ENCODE measurements around the gene SPAST. TPM values are rescaled to one million over a fixed set of nuclear protein-coding genes. Genes with fewer than 3 reads are reported as not detected.
"Not testable (repeated sequence)": the region's sequence is repeated elsewhere in the genome, so short reads cannot be mapped to it uniquely, and the experiment has no call there.

SPAST gene
- total RNA-seq, 1 donor from 2014 or later: 44.8 TPM

DNA sequence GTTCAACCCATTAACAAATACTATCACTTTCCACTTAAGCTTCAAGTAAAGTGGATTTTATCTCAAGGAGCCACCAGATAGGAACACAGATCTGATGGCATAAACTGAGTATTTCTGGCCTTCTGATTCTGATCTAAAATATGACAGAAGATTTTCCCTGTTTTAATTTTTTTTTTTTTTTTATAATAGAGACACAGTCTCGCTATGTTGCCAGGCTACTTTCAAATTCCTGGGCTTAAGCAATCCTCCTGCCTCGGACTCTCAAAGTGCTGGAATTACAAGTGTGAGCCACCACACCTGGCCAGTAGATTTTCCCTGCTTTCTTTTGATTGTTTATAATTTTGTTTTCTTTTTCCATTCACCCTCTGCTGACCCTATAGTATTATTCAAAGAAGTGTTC is 65.7 kb downstream of the SPAST start:
- DNase-seq: no peak

DNA sequence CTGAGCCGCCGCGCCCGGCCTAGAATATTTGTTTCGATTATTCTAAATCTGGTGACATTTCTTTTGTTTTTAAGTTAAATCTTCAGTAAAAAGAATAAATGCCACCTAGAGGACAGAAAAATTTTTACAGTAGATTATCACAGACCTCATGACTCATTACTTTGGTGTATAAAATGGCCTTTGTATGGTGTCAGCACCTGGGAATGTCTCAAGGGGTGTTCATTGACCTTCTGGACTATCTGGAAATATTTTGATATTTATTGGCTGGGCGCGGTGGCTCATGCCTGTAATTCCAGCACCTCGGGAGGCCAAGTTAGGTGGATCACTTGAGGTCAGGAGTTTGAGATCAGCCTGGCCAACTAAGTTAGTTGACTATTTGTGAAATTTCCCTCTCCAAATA is 72.1 kb downstream of the SPAST start:
- DNase-seq: peak; percentile 71

DNA sequence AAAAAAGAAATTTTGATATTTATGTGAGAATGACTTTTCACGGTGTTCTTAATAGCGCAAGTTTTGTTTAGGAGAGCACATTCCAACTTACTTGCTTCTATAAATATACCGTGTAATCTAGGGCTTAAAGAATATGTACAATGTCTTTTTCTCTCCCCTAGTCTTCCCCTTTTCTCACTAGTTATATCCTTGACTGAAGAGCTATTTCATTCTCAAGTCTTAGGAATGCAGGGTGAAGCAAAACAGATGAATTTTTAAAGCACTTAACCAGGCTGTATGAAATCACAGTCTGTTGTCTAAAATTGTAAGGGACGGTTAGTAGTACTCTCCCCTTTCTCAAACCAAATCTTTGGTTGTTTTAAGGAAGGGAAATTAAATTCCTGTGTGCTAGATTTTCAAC is 72.7 kb downstream of the SPAST start:
- no peak for DNase-seq

DNA sequence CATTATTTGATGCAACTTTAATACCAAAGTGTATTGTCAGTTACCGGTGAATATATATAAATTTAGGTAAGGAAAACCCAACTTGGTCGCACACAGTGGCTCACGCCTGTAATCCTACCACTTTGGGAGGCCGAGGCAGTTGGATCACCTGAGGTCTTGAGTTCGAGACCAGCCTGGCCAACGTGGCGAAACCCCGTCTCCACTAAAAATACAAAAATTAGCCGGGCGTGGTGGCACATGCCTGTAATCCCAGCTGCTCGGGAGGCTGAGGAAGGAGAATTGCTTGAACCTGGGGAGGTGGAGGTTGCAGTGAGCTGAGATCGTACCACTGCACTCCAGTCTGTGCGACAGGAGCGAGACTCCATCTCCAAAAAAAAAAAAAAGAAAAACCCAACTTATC is 88.2 kb downstream of the SPAST start:
- DNase-seq: not testable (repeated sequence)

DNA sequence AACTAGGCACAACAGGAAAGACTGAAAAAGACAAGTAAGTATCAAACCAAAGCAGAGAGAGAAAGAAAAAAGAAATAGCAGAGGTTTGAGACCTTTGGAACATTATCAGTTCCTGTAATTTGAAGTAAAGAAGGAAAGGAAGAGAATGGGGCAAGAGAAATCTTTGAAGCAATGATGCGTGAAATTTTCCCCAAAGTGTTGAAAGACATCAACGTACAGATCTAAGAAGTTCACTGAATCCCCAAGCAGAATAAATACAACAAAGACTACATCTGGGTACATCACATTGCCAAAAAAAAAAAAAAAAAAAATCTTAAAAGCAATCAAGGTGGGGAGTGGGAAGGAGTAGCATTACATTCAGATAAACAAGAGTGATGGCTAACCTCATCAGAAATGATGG is 96.3 kb downstream of the SPAST start:
- DNase-seq: no peak

DNA sequence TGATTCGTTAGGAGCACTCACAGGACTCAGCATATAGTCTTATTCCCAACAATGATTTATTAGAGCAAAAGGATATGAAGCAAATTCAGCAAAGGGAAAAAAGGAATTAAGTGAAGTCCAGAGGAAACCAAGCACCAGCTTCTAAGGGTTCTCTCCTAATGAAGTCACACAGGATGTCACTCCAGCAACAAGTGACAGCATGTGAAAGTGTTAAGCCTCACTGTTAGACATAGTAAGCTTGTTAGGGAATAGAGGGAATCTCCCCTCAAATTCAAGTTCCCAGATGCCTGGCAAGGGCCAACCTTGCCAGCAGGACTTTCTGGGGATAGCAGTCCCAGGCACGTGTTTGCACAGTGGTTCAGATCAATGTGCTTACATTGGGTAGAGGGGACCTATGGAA is 97.9 kb downstream of the SPAST start:
- no peak for DNase-seq

DNA sequence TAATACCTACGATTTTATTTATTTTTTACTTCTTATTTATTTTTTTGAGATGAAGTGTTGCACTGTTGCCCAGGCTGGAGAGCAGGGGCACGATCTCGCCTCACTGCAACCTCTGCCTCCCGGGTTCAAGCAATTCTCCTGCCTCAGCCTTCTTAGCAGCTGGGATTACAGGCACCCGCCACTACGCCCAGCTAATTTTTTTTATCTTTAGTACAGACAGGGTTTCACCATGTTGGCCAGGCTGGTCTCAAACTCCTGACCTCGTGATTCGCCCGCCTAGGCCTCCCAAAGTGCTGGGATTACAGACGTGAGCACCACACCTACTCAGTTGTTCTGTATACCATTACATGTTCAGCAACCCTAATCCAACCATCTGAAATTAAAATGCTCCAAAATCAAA is 100.9 kb downstream of the SPAST start:
- DNase-seq: not testable (repeated sequence)

DNA sequence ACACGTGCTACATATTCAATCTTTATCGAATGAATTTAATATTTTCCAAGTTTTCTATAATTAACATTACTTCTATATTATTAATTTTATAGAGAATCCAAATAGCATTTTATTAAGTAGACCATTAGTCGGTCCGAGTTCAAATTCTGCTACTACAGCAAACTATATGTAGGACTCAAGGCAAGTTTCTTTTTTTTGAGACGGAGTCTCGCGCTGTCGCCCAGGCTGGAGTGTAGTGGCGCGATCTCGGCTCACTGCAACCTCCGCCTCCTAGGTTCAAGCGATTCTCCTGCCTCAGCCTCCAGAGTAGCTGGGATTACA is 101.6 kb downstream of the SPAST start:
- DNase-seq: peak; percentile 14

DNA sequence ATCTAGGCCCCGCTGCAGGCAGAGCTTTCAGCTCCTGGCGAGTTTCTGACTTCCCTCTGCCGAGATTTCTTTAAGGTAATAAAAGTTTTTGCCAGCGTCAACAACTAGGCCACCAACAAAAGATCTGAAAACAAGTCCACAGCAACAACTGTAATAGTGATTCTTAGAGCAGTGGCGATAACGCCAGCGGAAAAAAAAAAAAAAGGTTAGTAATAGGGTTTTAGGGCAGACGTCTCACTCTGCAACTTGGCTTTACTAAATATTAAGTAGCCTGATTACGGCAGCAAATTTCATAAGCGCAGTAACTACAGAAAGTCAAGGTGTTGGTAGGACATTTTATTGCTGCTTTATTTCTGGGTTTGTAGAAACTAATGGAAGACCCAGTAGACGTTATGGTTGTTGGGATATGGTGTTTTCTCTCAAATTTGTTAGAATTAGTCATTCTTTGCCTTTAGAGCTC is 102.8 kb downstream of the SPAST start:
- no peak for DNase-seq

DNA sequence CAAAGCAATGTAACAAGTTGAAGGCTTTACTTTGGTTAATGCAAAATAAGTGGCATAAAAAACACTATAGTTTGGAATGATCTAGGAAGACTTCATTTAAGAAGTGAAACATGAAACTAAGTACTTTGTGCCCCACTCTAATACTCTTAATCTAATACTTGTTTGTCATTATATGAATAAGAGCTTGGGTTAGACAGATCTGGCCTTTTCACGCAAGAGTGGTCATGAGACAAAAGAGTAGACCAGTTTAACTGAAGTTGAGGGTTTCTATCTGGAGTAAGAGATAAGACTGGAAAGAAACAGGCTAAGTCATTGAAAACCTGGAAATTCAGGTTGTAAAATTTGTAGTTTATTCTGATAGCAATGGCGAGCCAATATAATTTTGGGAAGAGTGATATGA is 105.2 kb downstream of the SPAST start:
- no peak for DNase-seq

DNA sequence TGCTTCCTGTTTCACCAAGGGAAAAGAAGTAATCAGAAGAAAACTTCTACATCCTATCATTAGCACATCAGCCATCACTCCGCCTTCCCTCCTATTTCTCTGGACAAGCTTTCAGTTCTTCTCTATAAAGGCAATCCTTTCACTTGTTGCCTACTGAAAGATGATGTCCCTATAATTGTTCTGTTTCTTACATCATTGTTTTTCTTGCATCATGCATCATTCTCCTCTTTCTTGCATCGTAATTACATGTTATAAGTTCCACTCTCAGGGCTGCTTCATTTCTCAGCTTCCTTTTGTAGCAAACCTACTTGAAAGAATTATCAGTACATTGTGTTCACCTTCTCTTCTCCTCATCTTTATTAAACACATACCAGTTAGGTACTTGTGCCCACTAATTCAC is 109.5 kb downstream of the SPAST start:
- DNase-seq: no peak

DNA sequence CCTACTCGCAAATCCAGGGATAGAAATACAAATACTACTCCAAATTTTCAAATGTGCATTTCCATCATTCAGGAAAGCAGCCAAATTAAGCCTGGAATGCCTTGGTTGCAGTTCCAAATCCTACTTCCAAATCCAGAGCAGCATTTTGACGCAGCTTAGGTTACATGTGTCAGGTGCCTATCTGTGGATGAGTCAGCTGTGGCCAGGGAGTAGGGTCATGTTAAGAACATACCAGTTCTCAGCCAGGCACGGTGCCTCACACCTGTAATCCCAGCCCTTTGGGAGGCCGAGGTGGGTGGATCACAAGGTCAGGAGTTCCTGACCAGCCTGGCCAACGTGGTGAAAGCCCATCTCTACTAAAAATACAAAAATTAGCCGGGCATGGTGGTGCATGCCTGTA is 119.3 kb downstream of the SPAST start:
- no peak for DNase-seq

DNA sequence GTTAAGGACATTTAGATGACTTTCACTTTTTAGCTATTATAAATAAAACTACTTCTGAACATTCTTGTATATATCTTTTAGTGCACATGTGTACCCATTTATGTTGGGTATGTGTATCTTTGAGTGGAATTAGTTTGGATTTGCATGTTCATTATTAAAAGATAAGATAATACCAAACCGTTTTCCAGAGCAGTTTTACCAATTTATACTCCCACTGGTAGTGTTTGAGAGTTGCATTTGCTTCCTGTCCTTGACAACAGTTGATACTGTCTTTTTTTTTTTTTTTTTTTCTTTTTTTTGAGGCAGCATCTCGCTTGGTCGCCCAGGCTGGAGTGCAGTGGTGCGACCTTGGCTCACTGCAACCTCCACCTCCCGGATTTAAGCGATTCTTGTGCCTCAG is 125.7 kb downstream of the SPAST start:
- no peak for DNase-seq

DNA sequence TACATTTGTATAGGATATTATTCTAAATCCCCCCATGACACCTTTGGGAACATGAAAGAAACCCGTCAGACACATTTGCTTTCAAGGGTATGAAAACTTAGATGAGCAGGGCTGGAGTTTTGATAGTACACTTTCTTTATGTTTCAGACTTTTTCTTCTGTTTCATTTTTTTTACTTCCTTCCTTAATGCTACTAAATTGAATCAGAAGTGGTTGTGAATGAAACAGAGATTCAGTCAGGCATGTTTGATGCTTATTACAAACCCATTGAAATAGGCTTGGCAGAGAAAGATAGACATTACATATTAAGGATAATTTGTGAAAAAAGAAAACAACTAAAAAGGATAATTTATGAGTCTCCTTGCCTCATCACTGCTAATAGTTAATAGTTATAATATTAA is 129.1 kb downstream of the SPAST start:
- DNase-seq: no peak

DNA sequence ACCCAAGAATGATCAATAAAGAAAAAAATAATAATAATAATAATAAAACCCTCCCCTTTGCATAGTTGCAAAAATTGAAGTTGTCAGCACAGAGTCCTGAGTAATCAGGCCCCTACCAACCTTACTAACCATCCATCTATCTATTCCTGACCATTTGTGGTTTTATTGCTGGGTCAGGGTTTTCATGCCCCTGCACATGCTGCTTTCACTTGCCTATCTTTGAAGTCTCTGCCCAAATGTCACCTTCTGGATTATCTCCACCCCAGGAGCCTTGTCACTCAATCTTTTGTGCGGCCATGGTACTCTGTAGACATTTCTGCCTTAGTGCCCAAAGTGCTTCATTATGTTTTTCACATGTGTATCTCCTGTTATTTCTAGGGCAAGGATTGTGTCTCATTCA is 137.5 kb downstream of the SPAST start:
- no peak for DNase-seq

DNA sequence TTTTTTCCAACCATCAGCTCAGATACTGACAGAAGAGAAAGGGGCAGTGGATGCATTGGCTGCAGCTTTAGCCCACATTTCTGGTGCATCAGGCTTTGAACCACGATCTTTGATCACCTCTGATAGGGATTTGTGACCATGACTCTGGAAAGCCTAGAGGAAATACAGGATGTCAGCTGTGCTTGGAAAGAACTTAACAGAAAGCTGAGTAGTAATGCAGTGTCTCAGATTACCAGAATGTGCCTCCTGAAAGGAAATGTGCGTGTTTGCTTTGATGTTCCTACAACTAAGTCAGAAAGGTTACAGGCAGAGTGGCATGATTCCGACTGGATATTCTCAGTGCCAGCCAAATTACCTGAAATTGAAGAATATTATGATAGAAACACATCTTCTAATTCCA is 140.1 kb downstream of the SPAST start:
- DNase-seq: not testable (repeated sequence)

Other genes starting within 250 kb of the SPAST start
- 37.3 and 49.1 TPM in 2 replicates for gene MEMO1, start 52.5 kb upstream of the SPAST start, total RNA-seq
- gene DPY30, start 23.8 kb upstream of the SPAST start, total RNA-seq: 74.4 and 75.7 TPM in 2 replicates
- 24.9 and 26.9 TPM in 2 replicates for gene SLC30A6, start 102.3 kb downstream of the SPAST start, total RNA-seq
- gene NLRC4, start 201.3 kb downstream of the SPAST start, total RNA-seq: not detected in 2 replicates
- 26.4 and 34.5 TPM in 2 replicates for gene YIPF4, start 214.3 kb downstream of the SPAST start, total RNA-seq

Data from dermis blood vessel endothelial cell (primary cell).